Hindlimb muscle (tissue), 1 donor: ENCODE results near the gene DNAH2. TPM values are rescaled to one million over a fixed set of nuclear protein-coding genes. Genes with fewer than 3 reads are reported as not detected.

ENCODE experiments used
- DNase-seq: peaks from one replicate; pipeline ENCODE4 v3.0.0-alpha.2; 2013
- polyA plus RNA-seq: library from polyadenylated mRNA; unstranded; fragments of 120-200 nt; gene quantifications from one replicate; pipeline ENCODE4 v1.2.1, GENCODE V29; 2013; ENCODE audit not compliant: insufficient read length

The DNAH2 gene
- polyA plus RNA-seq, 1 donor = 6.8 TPM

DNA sequence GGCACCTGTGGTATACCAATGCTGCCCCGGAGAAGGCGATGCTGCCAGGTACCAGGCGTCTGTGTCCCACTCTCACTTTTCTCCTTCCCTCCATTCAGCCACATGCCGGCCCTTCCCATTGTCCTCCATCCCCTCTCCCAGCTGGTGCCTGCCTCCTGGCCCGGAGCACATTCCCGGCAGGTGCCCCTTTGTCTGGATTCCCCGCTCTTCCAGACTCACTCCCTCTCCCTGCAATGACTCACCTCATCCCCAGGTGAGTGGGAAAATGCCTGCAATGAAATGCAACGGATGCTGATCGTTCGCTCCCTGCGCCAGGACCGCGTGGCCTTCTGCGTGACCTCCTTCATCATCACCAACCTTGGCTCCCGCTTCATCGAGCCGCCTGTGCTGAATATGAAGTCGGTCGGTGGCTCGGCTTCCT, 106.0 kb downstream of the DNAH2 start:
- DNase-seq = no peak

DNA sequence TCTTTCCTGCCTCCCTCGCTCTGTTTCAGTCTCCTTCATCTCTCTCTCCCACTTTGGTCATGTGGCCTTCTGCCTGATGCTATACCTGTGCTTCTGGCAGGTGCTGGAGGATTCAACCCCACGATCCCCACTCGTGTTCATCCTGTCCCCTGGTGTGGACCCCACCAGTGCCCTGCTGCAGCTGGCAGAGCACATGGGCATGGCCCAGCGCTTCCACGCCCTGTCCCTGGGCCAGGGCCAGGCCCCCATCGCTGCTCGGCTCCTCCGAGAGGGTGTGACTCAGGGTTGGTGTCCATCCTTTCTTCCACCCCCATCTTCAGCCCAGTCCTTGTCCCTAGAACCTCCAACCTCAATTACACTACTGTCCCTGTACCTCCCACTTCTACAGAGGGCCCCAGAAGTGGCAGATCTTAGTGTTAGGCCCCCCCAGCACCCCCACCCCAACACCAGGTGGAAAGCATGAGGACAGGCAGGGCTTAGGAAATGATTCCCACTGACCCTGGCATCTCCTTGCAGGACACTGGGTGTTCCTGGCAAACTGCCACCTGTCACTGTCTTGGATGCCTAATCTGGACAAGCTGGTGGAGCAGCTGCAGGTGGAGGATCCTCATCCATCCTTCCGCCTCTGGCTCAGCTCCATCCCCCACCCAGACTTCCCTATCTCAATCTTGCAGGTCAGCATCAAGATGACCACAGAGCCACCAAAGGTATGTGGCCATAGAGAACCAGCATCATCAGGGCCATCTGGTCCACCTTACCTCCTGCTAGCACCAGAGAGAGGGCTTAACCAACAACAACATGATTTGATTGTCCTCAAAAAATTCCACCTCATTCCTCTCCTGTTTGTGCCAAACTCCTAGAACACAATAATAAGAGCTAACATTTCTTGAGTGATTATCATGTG, 106.7 kb downstream of the DNAH2 start:
- DNase-seq = no peak

DNA sequence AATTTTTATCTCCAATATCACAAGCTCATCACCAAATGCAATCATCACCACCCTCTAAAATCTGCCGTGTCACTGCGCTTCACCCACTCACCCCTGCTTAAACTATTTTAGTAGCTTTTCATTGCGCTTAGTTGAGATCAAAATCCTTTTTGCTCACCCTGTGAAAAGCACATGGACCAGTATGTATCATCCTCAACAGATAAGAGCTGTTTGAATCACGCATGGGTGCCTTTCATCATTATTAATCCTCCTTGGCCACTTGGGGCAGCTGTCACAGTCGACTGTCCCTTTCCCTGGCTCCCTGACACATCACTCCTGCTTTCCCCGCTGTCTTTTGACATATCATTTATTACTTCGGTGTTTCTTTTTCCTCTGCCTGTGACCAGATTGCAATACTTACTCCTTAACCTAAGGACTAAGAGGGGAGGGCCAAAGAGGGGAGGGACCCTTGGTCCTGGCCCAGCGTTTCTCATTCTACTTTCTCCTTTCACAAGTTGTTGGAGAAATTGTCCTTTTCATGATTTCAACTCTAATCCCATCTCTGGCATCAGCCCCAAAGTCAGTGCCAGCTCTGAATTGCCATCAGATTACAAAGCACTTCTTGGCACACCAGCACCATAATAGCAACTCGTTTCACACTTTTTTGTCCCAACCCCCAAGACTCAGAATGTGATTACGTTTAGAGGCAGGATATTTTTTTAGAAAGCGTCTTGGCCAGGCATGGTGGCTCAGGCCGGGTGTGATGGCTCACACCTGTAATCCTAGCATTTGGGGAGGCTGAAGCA, 107.9 kb downstream of the DNAH2 start:
- no peak for DNase-seq

DNA sequence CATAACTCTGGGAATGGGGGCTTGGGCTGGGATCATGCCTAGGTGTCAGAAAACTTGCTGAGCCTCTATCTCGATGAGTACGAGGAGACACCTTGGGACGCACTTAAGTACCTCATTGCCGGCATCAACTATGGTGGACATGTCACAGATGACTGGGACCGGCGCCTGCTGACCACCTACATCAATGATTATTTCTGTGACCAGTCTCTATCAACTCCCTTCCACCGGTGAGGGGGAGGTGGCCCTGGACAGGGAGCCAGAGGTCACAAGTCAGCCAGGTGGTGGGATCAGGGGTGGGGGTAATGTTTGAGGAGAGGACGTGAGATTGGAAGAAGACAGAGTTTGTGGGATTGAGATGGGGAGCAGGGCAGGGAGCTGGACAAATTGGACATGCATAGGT, 113.1 kb downstream of the DNAH2 start:
- no peak for DNase-seq

DNA sequence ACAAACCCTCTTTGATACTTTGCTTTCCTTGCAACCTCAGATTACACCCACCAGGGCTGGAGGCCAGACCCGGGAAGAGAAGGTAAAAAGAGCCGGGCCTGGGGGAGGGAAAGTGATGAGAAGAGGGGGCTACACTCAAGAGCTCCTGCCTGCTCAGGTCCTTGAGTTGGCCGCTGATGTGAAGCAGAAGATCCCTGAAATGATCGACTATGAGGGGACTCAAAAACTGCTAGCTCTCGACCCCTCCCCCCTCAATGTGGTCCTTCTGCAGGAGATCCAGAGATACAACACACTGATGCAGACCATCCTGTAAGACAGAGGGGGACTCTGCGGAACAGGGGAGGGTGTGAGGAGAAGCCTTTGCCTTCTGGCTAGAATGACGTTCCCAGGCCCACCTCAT, 113.7 kb downstream of the DNAH2 start:
- no peak for DNase-seq

DNA sequence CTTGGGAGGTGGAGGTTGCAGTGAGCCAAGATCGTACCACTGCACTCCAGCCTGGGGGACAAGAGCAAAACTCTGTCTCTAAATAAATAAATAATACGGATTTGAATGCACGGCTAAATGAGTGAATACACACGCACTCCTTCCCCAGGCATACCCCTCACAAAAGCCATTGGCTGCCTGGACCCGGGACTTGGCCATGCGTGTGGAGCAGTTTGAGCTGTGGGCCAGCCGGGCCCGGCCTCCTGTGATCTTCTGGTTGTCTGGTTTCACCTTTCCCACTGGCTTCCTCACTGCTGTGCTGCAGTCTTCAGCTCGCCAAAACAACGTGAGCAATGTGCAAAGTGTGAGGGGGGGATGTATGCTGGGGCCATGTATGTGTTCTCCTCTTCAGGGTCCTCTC, 114.9 kb downstream of the DNAH2 start:
- no peak for DNase-seq

DNA sequence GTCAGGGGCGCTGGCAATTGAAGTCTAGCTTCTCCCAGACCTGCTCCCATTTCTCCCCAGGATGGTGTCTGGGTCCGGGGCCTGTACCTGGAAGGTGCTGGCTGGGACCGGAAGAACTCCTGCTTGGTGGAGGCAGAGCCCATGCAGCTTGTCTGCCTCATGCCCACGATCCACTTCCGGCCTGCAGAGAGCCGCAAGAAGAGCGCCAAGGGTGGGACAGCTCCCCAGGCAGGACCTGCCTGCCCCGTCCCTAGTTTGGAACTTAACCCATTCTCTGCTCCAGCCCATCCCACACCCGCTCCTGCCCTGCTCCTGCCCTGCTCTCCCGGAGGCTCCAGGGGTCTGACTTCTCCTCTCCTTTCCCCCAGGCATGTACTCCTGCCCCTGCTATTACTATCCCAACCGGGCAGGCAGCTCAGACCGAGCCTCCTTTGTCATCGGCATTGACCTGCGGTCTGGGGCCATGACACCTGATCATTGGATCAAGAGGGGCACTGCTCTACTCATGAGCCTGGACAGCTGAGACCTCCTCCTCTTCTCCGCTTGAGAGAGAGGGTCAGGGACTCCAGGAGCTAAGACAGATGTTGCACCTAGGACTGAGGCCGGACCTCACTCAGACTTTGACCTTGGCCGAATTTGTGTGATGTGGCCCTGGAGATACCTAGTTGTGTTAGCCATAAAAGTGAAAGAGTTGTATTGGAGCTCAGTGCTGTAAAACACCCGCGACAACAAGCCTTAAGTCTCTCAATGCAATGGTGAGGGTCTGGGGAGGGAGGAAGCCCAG, 115.7 kb downstream of the DNAH2 start:
- DNase-seq = no peak

DNA sequence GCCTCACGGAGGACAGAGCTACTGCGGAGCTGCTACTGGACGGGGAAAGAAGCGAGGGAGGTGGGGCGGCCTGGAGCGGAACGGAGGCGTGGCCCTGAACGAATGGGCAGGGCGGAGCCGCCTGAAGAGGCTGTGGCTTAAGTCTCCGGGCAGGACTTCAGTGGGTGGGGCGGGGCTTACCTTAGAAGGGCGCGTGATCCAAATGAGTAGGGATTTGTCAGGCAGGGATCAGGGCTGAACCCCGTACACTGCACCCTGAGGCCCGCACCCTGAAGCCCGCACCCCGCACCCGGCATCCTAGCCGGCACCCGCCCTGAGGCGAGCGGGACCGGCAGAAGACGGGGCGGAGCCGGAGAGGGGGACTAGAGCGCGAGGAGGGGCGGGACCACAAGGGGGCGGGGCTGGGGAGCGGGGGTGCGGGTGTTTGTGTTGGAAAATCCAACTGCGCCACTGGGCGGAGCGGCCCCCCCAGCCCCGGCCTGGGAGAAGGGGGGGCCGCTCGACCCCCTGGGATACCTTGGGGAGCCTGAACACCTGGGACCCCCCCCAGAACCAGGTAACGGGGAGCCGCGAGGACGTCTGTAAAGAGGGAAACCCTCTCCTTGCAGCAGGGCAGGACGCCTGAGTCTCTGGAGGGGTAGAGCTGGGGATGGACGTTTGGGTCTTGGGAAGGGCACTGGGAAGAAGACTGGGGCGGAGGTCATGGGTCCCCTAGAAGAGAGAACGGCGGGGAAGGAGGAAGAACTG, 116.4 kb downstream of the DNAH2 start, which contains the start of gene KDM6B:
TSS of gene KDM6B (plus strand) at position 423 of the 747 bp plus-strand sequence. CDS start 11,338 bp downstream, outside the sequence.
- DNase-seq = peak; percentile 92

DNA sequence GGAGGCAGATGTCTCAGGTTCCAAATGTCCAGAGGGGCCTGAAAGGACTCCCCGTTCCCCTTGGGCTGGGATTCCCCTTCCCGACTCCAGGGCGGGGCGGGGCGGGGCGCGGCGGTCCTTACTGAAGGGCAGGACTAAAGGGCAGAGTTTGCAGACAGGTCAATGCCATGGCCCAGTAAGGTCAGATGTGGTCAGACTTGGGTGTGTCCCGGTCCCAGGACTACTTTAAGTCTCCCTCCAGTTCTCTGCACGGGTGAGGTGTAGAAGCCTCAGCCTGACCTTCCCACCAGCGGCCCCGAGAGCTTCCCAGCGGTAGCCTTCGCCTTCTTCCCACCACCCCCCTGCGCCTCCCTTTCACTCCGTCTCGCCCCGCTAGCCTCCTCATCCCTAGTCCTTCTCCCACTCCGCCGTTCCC, 117.0 kb downstream of the DNAH2 start:
- DNase-seq = no peak

DNA sequence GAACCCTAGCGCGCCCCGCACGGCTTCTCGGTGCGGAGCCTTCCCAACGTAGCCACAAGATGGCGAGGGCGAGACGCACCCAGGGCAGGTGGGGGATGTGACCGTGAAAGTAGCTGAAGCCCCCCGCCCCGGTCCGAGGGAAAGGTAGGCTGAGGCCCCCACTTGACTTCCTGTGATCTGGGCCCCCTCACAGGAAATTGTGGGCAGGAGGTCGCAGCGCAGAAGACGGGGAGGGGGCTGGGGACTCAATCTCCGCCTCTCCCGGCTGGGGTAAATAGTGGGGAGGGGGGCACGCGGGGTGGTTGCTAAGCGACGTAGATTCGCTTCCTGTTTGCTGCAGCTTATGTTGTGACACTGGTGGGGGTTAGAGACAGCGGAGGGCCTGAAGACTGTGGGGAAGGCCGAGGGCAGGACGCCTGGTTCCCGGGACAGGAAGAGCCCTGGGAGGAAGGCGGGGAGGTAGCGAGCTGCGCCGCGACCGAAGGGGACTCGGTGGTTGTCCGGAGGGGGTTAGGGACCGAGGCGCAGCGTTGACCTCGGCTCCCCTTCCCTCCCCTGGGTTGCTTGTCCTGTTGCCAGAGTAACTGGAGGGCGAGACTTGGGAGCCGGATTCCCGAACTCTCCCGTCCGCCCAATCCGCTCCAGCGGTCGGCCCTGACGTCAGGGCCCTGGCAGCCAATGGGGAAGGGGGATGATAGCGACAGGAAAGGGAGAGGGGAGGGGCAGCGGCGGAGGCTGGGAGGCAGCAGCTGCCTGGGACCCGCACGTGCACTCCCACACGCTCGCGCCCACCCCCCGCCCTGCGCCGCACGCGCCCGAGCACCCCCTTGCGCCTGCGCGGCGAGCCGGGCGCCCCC, 117.6 kb downstream of the DNAH2 start:
- peak; percentile 100 for DNase-seq

DNA sequence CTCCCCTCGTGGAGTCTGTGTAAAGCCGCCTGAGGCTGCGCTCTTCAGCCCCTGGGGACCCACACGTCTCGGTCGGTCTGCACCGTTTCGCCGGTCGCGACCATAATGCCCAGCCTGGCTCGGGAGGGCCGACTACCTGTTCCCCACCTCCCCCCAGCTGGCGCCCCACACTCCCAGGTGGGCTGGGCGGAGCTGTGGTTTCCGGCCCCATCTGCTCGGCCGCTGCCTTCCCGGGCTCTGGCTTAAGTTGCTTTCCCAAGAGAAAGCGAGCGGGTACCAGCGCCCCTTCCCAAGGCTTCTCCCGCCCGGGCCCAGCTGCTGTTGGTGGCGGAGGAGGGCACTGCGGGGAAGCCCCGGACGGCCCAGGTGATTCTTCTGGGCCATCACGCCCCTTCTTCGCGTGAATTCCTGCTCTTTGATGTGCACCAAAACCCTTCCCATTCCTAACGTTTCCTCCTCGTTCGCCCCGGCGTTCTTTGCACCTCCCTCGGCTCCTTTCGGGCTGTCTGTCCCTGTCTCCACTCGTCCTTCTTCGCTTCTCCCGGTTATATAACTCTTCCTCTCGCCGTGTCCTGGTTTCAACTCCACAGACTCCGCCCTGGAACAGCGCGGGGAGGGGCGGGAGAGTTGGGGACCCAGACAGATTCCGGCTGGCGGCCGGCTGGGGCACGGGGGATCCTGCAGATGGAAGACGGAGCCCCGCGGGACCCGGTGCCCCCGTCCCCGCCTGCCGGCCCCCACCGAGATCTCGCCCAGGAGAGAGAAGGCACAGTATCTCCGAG, 118.5 kb downstream of the DNAH2 start:
- DNase-seq = peak; percentile 67

DNA sequence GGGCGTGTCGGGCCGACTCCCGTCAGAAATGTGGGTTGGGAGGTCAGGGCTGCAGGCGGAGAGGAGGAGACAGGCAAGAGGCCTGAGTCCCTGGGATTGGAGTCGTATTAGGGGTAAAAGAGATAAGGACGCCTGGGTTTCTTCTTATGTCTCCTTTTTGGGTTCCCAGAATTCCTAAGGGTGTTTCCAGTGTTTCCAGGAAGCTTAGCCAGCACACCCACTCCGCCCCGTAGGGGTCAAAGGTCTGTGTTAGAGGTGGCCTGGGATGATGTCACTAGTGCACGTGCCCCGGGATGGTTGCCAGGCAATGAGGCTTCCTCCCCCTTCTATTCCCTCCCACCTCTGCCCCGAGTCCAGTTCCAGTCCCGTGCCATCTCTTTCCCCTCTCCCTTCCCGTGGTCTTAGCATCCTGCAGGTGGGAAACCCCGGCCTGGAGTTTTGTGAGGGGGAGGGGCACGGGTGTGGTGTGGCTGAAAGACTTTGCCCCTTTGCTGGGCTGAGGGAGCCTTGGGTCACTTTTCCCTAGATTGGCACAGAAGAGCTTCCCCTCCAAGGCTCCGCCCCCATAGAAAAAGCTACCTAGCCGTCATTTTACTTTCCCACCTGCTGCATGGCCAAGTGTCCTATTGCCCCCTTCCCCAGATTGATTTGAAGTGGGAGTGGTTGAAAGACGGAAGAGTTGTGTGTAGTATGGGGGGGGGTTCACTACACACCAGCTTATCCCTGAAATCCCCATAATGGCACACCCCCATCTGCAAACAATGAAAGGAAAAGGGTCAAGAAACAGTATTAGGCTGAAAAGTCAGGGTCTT, 119.3 kb downstream of the DNAH2 start:
- peak; percentile 89 for DNase-seq

DNA sequence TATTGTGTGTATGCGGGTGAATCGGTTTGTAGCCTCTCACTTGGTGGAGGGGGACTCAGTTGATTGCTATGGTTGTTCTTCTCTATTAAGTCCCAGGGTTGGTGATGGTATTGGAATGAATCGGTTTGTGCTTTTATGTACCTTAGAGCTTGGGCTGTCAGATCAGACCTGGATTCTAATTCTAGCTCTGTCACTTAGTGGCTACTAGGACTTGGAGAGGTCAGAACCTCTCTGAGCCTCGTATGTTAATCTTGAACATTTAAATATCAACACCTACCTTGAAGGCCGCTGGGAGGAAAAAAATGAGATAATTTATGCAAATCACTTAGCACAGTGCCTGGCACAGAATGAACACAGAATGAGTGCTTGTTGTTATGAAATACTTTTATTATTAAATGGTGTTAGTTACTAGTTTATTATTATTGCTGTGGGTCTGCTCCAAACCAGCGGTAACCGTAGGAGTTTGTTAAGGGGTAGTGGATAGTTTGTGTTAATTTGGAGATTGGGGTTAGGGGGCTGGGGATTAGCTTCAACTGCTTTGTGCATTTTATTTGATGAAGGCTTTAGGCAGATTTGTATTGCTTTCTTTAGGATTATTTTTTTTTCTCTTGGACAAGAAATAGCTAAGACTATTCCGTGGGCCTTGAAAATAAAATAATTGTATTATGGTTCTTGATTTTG, 120.0 kb downstream of the DNAH2 start:
- DNase-seq = no peak

DNA sequence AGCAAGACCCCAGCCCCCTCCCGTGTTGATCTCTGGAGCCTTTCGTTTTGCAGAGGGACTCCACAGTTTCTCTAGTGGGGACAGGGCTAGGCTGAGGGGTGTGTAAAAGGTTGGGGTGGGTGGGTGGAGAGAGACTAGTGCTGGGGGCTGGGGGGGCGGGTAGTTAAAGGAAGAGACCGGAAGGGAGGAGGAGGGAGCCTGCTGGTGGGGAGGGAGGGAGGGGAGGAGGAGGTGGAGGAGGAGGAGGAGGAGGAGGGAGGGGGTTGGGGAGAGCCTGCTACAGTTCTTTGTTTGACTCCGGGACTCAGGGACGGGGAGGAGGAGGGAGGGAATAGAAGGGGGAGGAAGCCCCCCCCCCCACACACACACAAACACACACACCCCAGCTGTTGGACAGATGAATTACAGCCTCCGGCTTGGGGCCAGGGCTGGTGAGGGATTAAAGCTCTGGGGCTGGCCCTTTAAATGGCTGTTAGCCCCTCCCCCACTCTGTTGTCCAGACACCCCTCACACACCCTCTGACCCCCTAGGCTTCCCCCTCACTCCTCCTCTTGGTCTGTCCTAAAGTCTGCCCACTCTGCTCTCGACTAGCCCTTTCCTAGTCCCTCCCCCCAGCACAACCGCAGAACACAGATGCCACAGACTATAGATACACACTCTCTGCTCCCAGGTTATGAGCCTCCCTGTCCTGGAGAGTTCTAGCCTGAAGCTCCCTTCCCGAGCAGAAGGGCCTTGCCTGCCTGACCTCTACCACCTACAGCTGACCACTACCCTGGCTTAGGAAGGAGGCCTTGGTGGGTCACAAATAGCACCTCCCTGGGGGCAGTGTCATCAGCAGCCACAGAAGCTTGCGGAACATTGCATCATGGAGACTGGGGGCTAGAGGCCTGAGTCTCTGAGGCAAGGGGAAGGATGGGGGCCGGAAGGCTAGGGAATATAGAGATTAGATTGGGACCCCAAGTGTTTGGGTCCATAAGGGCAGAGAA, 120.8 kb downstream of the DNAH2 start:
- DNase-seq = peak; percentile 54

DNA sequence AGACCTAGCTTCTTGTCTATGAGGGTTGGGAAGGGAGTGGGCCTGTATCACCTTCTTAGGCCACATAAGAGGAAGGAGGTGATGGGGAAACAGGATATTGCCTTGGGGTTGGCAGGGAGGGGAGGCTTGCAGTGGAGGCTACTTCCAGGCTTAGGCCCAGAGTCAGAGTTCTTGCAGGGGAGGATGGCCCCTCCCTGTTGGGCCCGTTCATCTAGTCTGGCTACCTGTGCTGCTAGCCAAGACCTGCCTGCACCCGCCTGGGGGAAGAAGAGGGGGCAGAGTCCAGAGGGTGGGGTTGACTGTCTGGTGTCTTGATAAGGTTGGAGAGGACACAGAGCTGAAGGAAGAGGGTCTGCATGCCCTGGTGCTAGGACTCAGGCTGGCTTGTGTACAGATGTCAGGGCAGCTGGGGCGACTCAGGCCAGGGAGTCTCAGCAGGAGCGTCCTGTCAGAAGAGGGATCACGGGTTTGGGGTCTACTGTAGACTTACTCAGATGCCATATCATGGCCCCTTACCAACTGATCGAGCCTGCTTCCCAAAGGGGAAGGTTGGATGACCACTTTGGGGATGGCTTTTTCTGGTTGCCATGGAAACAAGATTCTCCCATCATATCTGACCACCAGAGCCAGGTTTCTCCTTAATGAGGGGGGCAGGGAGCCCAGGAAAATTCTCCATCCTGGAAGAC, 121.8 kb downstream of the DNAH2 start:
- no peak for DNase-seq

DNA sequence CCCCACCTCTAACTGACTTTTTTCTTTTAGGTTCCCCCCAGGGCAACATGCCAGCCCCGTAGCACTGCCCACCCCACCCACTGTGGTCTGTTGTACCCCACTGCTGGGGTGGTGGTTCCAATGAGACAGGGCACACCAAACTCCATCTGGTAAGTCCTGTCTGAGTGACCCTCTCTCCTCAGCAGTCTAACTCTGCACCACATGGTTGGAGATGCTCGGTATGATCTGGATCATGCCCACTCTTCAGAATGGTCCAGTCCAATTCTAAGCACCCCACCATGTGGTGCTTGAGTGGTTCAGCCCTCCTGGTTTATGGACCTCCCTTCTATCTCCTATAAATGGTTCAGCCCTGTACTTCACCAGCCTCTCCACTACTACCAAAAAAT, 122.3 kb downstream of the DNAH2 start:
- no peak for DNase-seq

DNA sequence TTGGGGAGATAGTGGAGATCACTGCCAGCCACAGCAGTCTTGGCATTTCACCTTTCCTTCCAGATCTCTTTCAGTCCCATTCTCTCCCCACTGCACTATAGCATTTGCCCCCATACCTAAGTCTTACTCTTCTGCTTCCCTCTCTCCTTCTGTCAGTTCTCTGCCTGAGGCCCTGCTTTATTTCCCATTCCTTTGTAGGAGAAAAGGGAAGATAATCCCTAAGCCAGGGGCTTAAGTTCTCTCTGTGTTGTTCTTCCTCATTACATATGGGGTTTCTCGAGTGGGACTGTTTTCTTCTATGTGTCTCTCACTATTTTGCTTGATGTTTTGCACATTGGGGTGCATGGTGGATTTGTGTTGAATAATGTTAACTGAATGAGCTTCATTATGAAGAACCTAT, 122.9 kb downstream of the DNAH2 start:
- DNase-seq = no peak
